ENCODE measurements around the gene CEACAM4.

GRCh38 chr19:41578886-41579285 lies 48.0 kb downstream of the CEACAM4 start:
- TF ChIP-seq, protein P1, sequence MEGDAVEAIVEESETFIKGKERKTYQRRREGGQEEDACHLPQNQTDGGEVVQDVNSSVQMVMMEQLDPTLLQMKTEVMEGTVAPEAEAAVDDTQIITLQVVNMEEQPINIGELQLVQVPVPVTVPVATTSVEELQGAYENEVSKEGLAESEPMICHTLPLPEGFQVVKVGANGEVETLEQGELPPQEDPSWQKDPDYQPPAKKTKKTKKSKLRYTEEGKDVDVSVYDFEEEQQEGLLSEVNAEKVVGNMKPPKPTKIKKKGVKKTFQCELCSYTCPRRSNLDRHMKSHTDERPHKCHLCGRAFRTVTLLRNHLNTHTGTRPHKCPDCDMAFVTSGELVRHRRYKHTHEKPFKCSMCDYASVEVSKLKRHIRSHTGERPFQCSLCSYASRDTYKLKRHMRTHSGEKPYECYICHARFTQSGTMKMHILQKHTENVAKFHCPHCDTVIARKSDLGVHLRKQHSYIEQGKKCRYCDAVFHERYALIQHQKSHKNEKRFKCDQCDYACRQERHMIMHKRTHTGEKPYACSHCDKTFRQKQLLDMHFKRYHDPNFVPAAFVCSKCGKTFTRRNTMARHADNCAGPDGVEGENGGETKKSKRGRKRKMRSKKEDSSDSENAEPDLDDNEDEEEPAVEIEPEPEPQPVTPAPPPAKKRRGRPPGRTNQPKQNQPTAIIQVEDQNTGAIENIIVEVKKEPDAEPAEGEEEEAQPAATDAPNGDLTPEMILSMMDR (IDR thresholded peaks at IDR 0.05; ENCODE audit: insufficient read depth, low read length, poor library complexity, severe bottlenecking) = no peak
- TF ChIP-seq EZH2phosphoT487 (conservative IDR thresholded peaks at IDR 0.05; ENCODE audit: low read length) = no peak
